Right atrium auricular region (tissue), 2 donors: Measurements from ENCODE around the gene SLC35F6. TPM values are rescaled to one million over a fixed set of nuclear protein-coding genes. Genes with fewer than 3 reads are reported as not detected.

ENCODE experiments used
- DNase-seq: peaks from one replicate; pipeline ENCODE4 v3.0.0-alpha.2; 2019; ENCODE audit warnings: low spot score
- H3K27ac ChIP-seq, 2 donors: fragments of 200-600 bp; sonication (generic); 1 replicate in 1 of 2; 2 replicates in 1 of 2; pipeline ENCODE4 v1.5.1; 2016 to 2019
- H3K27me3 ChIP-seq, 2 donors: fragments of 200-600 bp; sonication (generic); one replicate each; pipeline versions ENCODE4 v1.5.1 to v1.6.0; 2017 to 2019
- H3K36me3 ChIP-seq: fragments of 200-600 bp; sonication (generic); one replicate; pipeline ENCODE4 v1.5.1; 2016
- H3K4me1 ChIP-seq, 2 donors: fragments of 200-600 bp; sonication (generic); one replicate each; pipeline versions ENCODE4 v1.5.1 to v1.6.0; 2017 to 2019
- H3K4me3 ChIP-seq, 2 donors: fragments of 200-600 bp; sonication (generic); 1 replicate in 1 of 2; 2 replicates in 1 of 2; pipeline ENCODE4 v1.5.1; 2017 to 2019; ENCODE audit warnings: mild to moderate bottlenecking in 1 of 2, moderate library complexity in 1 of 2
- H3K9me3 ChIP-seq, 2 donors: fragments of 200-600 bp; sonication (generic); one replicate each; pipeline ENCODE4 v1.5.1; 2019
- total RNA-seq, 2 donors: library from RNA; depleted of rRNA; stranded (reverse); fragments of >200 nt; gene quantifications; one replicate each; pipeline ENCODE4 v1.1.0, GENCODE V29; 2016
- TF ChIP-seq, protein P1 (sequence below), 2 donors: fragments of 200-600 bp; sonication (generic); IDR thresholded peaks; one replicate each; pipeline ENCODE4 v1.5.1; 2019; ENCODE audit warnings: antibody characterized with exemption in 2 of 2

SLC35F6 gene
- total RNA-seq, 2 donors from 2014 or later, result 34.2 to 55.7 TPM

- Histone ChIP-seq H3K4me3 (no peak overlapping the region), H3K9me3 (no peaks in the 10 kb centered on the region), H3K27ac (peak overlapping the region; percentile 85 to 90), H3K27me3 (no peaks in the 10 kb centered on the region), H3K4me1 (peaks cover 0 to 61% of the 10 kb centered on the region in 2 donors), H3K36me3 (no peaks in the 10 kb centered on the region)
- TF ChIP-seq, protein P1, sequence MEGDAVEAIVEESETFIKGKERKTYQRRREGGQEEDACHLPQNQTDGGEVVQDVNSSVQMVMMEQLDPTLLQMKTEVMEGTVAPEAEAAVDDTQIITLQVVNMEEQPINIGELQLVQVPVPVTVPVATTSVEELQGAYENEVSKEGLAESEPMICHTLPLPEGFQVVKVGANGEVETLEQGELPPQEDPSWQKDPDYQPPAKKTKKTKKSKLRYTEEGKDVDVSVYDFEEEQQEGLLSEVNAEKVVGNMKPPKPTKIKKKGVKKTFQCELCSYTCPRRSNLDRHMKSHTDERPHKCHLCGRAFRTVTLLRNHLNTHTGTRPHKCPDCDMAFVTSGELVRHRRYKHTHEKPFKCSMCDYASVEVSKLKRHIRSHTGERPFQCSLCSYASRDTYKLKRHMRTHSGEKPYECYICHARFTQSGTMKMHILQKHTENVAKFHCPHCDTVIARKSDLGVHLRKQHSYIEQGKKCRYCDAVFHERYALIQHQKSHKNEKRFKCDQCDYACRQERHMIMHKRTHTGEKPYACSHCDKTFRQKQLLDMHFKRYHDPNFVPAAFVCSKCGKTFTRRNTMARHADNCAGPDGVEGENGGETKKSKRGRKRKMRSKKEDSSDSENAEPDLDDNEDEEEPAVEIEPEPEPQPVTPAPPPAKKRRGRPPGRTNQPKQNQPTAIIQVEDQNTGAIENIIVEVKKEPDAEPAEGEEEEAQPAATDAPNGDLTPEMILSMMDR (IDR thresholded peaks at IDR 0.05), result no peak
- no peak for DNase-seq
Measured at GRCh38 chr2:26718949-26719686, 45.0 kb upstream of the SLC35F6 start.

GRCh38 chr2:26720322-26721114 is 43.6 kb upstream of the SLC35F6 start:
- Histone ChIP-seq H3K4me3 (no peak overlapping the region), H3K27ac (peak overlapping the region; percentile 85 to 90), H3K36me3 (no peaks in the 10 kb centered on the region), H3K4me1 (peaks cover 0 to 72% of the 10 kb centered on the region in 2 donors), H3K27me3 (no peaks in the 10 kb centered on the region), H3K9me3 (no peaks in the 10 kb centered on the region)
- peak; percentile 90 for DNase-seq
- TF ChIP-seq, protein P1 (IDR thresholded peaks at IDR 0.05), result no peak

DNA sequence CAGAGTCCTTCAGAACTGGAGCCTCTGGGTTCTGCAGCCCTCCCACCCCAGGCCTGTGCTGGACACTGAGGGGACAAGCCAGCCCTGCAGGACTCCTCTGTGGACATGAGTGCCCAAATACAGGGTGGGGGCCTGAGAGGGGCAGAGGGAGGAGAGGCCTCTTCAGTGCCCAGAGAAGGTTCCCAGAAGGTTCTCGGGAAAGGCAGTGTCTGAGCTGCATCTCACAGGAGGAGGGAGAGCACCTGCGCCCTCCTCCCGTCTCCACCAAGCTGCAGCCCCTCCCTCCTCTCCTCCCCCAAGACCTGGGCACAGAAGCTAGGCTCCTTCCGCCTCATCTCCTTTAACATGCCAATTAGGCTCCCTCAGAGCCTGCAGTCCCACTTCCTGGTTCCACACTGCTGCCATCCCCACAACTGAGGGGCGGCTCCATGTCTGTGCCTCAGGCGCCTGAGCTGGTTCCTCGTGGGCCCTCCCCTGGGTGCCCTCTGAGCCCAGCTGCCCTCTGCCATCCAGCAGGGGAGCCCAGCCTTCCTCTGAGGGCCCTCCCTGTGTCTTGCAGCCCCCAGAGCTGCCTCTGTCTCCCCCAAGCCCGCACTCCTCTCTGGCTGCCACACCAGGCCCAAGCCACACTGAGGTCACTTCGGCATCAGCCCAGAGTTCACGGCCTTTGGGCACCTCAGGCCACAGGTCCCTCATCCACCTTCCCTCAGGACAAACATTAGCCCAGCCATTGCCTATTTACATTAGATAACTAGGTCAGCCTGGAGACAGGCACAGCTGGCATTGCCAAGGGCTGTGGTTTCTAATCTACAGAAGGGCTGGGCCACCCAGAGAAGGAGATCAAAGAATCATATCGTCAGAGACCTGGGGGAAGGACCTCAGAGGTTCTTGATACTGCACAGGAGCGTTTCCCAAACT is 42.7 kb upstream of the SLC35F6 start:
- Histone ChIP-seq H3K27me3 (no peaks in the 10 kb centered on the region), H3K4me1 (peaks cover 0 to 71% of the 10 kb centered on the region in 2 donors), H3K36me3 (no peaks in the 10 kb centered on the region), H3K4me3 (no peak overlapping the region), H3K27ac (peak overlapping the region; percentile 85 to 90), H3K9me3 (no peaks in the 10 kb centered on the region)
- no peak for DNase-seq
- TF ChIP-seq, protein P1 (IDR thresholded peaks at IDR 0.05), result no peak

GRCh38 chr2:26722328-26722727 is 41.8 kb upstream of the SLC35F6 start:
- H3K27me3 ChIP-seq, result no peaks in the 10 kb centered on the region
- peaks cover 0 to 67% of the 10 kb centered on the region in 2 donors for H3K4me1 ChIP-seq
- H3K36me3 ChIP-seq, result no peaks in the 10 kb centered on the region
- no peak for DNase-seq
- H3K9me3 ChIP-seq, result no peaks in the 10 kb centered on the region
- no peak overlapping the region for H3K4me3 ChIP-seq
- TF ChIP-seq, protein P1 (IDR thresholded peaks at IDR 0.05), result no peak
- H3K27ac ChIP-seq, result peak overlapping the region; percentile 85 to 90

- TF ChIP-seq, protein P1 (IDR thresholded peaks at IDR 0.05), result no peak
- Histone ChIP-seq H3K27me3 (no peaks in the 10 kb centered on the region), H3K36me3 (no peaks in the 10 kb centered on the region), H3K9me3 (no peaks in the 10 kb centered on the region), H3K4me1 (peaks cover 0 to 64% of the 10 kb centered on the region in 2 donors), H3K27ac (peak overlapping the region; percentile 81 to 90), H3K4me3 (no peak overlapping the region)
- no peak for DNase-seq
Measured at GRCh38 chr2:26722911-26723310, 41.2 kb upstream of the SLC35F6 start.
